HG03354 (cell line): Measurements from ENCODE around the gene RAB40C.

Source experiments
- ATAC-seq: cut with Tn5 transposase; IDR thresholded peaks from one replicate; pipeline ENCODE4 v1.9.1; 2021; ENCODE audit warnings: mild to moderate bottlenecking; ENCODE audit not compliant: unreplicated experiment, poor library complexity, severe bottlenecking

Gene RAB40C

DNA sequence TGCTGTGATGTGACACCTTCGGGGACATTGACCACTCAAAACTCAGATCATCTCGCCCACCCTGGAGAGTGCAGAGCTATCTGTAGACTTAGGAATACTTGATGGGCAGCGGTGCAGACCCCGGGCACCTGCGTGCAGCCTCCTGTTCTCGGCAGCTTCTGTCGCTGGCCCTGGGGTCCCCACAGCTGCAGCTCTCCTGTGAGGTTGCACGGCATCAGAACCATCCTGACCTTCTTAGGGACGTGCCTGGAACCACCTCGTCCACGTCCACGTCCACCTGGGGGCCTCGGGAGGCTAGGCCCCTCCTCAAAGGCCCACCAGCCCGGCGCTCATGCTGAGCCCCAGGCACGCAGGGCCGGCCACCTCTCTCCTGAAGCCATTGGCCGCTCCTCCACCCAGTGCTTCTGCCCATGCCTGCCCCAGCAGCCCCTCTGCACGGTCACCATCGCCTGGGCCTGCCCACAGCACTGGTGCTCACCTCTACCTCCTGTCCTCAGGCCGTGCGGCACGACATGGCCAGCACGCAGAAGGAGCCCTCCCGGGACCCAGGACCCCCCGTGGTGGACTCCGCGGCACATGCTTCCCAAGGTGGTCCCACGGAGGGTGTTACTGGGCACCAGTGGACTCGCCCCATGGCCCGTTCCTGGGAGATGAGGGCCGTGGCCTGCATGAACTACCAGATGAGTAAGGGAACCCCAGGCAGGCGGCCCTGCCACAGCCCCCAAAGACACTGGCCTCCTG, 38.6 kb downstream of the RAB40C start:
- ATAC-seq = no peak

DNA sequence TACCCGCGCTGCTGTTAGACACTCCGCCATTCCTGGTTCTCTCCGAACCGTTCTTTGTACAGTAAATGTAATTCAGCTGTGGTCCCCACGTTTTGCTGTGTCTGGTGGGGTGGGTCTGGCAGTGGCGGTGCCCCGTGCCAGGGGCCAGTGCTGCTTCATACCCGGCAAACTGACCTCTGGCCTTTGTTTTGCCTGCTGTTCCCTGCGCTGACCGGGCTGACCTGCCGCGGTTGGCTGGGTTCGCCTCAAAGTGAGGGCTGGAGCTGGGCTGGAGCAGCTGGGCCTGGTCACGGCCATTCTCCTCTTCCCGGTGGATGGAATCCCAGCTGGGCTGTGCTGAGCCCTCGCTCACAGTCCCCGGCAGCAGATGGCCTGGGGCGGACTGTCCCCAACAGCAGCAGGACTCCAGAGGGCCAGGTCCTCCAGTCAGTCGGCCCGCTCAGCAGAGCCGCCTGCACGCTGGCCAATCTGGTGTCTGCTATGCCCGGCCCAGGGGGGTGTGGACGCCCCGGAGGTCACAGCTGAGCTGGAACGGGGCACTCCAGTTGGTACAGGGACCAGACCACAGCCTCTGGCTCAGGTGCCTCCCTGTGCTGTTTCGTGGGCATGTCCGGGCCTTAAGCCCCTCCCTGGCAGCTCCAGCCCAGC, 39.4 kb downstream of the RAB40C start:
- no peak for ATAC-seq

DNA sequence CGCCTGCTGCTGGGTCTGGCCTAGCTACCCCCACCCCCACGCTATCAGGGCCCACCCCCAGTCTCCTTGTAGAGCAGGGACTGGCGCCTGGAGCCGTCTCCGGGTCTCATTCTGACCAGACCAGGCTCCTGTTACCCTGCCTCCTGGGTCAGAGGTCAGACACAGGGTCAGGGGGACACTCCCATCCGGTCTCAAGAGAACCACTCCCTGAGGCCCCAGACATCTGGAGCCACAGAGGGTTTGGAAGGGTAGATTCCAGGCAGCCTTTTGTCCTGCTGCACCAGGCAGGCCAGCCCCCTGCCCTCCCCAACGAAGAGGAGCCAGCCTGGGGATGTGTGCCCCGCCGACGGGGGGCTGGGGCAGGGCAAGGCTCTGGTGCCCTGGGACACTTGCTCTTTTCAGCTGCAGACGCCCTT, 40.0 kb downstream of the RAB40C start:
- no peak for ATAC-seq

DNA sequence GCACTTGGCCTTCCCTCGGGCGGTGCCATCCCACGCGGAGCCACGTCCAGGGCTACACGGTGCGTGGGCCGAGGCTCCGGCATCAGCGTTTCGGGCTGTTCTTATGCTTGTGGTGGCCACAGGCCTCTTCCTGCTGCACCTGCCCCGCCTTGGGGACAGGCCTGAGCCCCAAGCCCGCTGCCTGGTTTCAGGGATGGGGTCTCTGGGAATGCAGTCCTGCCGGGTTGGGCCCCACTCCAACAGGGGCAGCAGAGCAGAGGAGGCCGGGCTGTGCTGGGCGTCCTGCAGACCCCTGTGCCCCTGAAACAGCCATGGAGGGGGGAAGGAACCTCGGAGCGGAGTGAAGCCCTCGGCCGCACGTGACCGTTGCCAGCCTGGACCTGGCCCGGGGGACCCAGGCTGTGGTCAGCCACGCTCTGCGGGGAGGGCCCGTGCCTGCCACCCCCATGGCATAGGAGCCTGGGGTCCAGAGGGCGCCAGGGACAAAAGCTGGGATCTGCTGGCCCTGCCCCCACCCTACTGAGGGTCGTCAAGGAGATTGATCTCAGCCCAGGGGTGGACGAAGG, 40.5 kb downstream of the RAB40C start:
- no peak for ATAC-seq

DNA sequence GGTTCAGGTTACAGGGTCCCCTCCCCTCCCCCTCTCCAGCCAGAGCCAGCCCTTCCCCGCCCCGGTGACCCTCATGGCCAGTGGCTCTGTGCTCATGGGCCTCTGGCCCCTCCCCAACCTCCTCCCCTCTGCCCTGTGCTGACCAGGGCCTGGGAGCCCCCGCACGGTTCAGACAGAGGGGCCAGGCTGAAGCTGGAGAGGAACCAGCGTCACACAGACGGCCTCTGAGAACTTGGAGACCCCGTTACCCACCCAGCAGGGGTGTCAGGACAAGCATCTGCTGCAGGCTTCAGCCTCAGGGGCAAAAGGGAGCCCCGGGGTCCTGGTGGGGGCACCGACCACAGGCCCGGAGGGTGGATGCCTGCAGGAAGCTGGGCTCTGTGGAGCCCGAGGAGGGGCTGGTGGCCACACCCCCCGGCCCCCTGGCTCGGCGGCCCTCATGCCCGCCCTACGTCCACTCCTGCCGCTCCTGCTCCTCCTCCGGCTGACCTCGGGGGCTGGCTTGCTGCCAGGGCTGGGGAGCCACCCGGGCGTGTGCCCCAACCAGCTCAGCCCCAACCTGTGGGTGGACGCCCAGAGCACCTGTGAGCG, 41.0 kb downstream of the RAB40C start, which contains the start of gene WFIKKN1:
TSS of gene WFIKKN1 (plus strand) at position 171 of the 591 bp plus-strand sequence. CDS start at position 440, 269 bp downstream.
- no peak for ATAC-seq

DNA sequence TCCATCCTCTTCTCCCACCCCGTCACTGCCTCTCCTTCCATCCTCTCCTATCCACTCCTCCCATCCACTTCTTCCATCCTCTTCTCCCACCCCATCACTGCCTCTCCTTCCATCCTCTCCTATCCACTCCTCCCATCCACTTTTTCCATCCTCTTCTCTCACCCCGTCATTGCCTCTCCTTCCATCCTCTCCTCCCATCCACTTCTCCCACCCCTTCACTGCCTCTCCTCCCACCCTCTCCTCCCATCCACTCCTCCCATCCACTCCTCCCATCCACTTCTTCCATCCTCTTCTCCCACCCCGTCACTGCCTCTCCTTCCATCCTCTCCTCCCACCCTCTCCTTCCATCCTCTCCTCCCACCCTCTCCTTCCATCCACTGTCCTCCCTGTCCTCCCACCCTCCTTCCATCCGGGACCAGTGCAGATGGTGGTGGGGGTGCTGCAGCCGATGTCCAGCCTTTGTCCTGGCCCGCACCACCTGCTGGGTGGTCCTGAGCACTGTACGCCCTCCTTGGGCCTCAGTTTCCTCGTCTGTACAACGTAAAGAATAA, 42.0 kb downstream of the RAB40C start:
- no peak for ATAC-seq

DNA sequence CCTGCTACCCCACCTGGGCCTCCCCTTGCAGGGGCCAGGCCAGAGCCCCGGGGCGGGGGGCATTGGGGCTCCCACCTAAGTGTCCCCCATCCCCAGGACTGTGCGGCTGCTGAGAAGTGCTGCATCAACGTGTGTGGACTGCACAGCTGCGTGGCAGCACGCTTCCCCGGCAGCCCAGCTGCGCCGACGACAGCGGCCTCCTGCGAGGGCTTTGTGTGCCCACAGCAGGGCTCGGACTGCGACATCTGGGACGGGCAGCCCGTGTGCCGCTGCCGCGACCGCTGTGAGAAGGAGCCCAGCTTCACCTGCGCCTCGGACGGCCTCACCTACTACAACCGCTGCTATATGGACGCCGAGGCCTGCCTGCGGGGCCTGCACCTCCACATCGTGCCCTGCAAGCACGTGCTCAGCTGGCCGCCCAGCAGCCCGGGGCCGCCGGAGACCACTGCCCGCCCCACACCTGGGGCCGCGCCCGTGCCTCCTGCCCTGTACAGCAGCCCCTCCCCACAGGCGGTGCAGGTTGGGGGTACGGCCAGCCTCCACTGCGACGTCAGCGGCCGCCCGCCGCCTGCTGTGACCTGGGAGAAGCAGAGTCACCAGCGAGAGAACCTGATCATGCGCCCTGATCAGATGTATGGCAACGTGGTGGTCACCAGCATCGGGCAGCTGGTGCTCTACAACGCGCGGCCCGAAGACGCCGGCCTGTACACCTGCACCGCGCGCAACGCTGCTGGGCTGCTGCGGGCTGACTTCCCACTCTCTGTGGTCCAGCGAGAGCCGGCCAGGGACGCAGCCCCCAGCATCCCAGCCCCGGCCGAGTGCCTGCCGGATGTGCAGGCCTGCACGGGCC, 42.8 kb downstream of the RAB40C start:
- ATAC-seq = no peak

DNA sequence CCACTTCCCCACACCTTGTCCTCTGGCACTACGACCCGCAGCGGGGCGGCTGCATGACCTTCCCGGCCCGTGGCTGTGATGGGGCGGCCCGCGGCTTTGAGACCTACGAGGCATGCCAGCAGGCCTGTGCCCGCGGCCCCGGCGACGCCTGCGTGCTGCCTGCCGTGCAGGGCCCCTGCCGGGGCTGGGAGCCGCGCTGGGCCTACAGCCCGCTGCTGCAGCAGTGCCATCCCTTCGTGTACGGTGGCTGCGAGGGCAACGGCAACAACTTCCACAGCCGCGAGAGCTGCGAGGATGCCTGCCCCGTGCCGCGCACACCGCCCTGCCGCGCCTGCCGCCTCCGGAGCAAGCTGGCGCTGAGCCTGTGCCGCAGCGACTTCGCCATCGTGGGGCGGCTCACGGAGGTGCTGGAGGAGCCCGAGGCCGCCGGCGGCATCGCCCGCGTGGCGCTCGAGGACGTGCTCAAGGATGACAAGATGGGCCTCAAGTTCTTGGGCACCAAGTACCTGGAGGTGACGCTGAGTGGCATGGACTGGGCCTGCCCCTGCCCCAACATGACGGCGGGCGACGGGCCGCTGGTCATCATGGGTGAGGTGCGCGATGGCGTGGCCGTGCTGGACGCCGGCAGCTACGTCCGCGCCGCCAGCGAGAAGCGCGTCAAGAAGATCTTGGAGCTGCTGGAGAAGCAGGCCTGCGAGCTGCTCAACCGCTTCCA, 43.6 kb downstream of the RAB40C start:
- no peak for ATAC-seq

DNA sequence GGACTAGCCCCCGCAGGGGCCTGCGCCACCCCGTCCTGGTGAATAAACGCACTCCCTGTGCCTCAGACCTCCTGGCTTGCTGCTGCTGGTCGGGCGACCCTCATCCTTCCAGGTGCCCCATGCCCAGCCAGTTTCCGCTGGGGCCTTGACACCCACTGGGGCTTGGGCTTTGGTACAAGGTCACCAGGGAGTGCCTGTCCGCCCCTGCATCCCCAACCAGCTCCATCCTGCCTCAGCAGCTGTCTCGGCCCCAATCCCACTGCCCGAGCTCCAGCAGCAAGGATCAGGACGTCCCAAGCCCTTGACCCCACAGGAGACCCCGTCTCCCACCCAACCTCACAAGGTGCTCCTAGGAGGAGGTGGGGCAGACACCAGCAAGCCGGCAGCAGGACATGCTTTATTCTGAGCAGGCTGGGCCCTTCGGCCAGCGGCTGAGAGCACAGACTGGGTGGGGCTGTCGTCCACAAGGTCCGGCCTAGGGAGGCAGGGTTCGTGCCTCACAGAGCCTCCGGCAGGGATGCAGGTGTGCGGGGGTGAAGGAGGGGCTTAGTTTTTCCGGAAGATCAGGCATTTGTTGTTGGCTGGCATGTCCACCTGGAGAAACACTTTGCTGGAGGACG, 44.3 kb downstream of the RAB40C start:
- ATAC-seq = no peak

DNA sequence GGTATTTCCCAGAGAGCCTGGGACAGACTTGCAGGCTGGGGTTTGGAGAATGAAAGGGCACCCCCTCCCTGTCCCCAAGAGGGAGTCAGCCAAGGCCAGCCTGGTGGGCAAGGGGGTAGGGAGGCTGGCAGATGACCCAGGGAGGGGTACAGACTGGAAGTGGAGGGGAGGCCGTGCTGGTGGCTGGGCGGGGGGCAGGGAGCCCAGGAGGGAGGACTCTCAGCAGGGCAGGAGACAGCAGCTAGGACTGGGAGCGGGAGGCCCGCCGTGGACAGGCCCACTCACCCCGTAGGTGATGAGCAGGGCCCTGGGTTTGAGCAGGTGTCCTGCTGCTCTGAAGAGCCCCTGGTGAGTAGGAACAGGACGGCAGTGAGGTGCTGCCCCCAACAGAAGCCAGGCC, 45.1 kb downstream of the RAB40C start:
- no peak for ATAC-seq

DNA sequence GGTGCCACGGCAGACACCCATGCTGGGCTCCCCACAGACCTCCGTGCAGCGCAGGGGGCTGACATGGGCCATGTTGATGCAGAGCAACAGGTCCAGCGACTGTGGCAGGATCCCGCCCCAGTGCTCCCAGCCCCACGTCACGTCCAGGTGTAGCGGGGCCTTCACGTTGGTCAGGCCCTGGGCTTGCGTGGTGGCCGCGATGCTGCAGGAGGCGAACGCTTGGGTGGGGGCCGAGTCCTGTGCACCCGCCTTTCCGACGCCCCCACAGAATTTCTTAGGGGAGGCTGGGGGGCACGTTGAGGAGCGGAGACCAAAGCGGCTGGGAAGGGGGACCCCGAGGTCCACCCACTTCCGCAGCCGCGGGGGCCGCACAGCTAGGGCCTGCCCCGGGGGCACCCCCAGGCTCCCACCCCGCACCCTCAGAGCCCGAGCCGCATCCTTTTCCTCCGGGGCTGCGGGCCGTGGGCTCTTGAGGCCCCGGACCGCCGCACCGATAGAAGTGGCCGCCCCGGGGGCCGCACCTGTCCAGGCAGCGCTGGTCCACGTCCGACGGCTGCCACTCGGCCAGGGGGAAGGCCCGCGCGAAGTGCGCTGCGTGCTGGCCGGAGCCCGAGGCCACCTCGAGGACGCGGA, 45.8 kb downstream of the RAB40C start:
- peak; percentile 6 for ATAC-seq

DNA sequence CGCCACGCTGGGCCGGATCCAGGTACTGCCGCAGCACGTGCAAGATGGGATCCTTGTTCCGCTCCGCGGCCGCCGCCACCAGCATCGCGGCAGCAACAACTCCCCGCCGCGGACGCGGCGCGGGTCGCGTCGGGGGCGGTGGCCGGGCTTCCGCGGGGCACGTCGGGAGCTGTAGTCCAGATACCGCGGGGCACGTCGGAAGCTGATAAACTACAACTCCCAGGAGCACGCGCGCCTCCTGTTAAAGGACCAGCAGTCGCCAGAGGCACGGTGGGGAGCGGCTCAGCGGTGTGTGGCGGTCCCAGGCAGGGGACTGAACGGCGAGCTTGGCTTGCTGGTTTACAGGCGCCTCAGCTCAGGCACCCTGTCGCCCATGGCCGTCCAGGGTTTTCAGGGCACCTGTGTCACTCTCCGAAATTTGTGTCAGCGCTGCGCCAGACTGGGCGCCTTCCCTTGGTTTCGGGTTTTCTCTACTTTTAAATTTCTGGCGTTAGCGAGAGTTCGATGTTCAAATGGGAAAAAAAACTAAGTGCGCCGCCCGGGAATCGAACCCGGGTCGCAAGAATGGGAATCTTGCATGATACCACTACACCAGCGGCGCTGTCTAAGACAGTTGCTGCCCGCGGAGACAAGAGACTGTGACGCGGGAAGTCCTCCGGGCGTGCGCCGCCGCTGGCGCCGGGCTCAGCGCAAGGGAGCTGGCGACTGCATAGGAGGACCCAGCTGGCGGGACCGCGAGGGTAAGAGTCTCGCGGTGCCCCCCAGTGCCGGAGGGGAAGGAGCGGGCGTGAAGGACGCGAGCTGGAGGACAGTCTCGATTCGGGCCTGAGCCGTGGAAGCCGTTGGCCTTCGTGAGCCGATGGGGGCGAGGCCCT, 46.6 kb downstream of the RAB40C start, which contains the start of gene METTL26:
TSS of gene METTL26 (minus strand) at position 100 of the 875 bp plus-strand sequence. CDS start at position 85, 15 bp downstream.
- ATAC-seq = peak; percentile 86

DNA sequence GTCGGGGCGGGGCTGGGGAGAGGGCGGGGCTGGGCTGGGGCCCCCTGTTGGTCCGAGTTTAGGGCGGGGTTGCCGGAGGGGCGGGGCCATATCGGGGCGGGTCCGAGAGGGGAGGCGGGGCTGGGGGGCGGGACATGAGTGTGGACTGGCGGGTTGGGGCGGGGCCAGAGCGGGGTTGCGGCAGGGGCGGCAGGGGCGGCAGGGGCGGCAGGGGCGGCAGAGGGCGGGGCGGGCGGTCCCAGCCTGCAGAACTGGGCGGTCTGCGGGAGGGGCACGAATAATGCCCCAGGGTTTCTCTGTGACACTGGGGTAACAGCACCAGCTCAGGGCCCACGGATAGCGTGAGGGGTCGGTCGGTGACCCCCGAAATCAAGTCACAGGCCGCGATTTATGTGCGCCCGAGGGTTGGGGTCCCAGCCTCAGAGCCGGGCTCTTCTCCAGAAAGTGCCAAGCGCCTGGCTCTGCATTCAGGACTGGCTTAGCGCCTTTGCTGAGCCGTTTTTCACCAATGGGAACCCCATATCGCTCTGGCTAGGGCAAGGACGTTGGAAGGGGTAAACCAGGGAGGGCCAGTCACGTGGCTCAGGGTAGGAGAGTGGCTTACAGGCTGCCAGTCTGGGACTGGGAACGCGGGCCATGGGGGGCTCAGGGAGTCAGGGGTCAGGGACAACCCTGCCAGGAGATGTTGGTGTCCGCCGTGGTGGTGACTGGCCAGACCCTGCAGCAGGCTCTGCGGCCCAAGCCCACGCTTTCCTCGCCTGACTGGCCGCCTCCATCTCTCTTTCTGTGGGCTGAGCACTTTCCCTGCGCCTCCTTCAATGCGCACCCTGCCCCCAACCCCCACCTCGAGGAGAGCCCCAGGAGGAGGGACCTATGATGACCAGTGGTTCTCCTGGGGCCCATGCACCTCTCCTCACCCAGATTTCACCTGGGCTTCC, 47.5 kb downstream of the RAB40C start:
- no peak for ATAC-seq

DNA sequence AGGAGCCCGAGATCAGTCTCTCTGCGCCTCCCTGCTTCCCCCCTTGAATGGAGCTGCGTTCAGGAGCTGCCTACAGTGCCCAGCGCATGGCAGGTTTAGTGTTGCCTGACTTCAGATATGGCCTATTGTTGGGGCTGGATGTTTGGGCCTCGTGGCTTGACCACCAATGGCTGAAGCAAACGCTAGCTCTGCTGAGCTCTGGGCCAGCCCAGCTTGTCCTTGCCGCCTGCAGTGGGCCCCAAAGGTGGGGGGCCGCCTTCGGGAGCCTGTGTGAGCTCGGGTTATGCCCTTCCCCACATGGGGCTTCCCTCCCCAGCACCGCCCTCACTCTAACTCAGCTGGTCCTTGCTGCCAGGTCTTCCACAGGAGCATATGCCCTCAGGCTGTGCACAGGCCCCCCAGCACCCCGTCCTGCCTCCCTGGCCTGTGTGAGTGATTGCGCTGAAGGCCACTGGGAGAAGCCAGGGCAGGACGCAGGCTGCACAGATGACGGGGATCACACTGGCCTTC, 48.2 kb downstream of the RAB40C start:
- no peak for ATAC-seq

DNA sequence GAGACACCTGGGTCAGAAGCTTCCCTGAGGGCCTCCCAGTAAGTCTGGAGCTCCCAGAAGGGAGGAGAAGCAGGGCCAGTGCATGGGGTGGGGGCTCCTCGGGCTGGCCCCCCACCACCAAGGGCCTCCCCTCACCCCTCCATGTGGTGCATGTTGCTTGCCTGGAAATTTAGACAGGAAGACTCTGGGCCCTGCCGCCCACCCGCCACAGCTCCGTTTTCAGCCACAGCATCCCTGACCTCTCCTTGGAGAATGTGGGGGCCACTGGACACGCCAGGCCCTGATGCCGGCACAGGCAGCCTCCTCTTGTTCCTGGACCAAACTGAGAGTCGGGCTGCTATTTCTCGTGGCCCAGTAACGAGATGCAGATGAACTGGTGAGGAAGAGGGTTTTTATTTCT, 49.0 kb downstream of the RAB40C start:
- ATAC-seq = no peak

DNA sequence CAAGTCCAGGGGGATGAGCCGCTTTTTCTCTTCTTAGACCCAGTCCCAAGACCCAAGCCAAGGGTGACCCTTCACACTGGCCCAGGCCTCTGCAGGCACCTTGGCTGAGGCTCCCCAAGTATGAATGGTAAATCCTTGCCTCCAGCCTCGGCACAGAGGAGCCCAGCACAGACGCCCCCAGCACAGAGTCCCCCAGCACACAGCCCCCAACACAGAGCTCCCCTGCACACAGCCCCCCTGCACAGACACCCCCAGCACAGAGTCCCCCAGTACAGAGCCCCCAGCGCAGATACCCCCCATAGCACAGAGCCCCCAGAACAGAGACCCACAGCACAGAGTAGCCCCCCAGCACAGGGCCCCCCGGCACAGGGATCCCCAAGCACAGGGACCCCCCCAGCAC, 50.7 kb downstream of the RAB40C start:
- no peak for ATAC-seq
